Measurements from ENCODE around the gene UPP2.

UPP2 gene

GRCh38 chr2:158101384-158101926, at the start of gene UPP2:
Gene UPP2, plus strand, starts transcription at chr2:158101876. Its CDS starts 188 bp downstream, at chr2:158102064.
- in situ Hi-C loops (cut with HindIII; ENCODE audit: low pct_ligation_motif_present, low sequenced_read_pairs) = no loop called here
- Histone ChIP-seq H3K27ac (no peak within 1 kb of the TSS), H3K4me3 (ENCODE audit: low read depth, low read length) (no peak within 1 kb of the TSS), H3K36me3 (replicated peaks) (no peaks in the 10 kb centered on the region), H3K27me3 (replicated peaks) (no peaks in the 10 kb centered on the region)
- DNase-seq = no peak
- no peak for TF ChIP-seq CTCF (IDR thresholded peaks at IDR 0.05; ENCODE audit: low read depth, low read length, missing control alignments)

GRCh38 chr2:158052761-158053160, 48.9 kb upstream of the UPP2 start:
- no peaks in the 10 kb centered on the region for H3K36me3 ChIP-seq (replicated peaks)
- no peak overlapping the region for H3K4me3 ChIP-seq (ENCODE audit: low read depth, low read length)
- H3K27me3 ChIP-seq (replicated peaks) = no peaks in the 10 kb centered on the region
- no peak for TF ChIP-seq CTCF (IDR thresholded peaks at IDR 0.05; ENCODE audit: low read depth, low read length, missing control alignments)
- DNase-seq = no peak
- in situ Hi-C loops (cut with HindIII; ENCODE audit: low pct_ligation_motif_present, low sequenced_read_pairs) = no loop called here
- H3K27ac ChIP-seq = no peak overlapping the region

- in situ Hi-C loops (cut with HindIII; ENCODE audit: low pct_ligation_motif_present, low sequenced_read_pairs) = no loop called here
- DNase-seq = no peak
Measured at GRCh38 chr2:158056875-158057274, 44.8 kb upstream of the UPP2 start.

GRCh38 chr2:158060160-158060834, 41.4 kb upstream of the UPP2 start:
- Histone ChIP-seq H3K27ac (no peak overlapping the region), H3K27me3 (replicated peaks) (no peaks in the 10 kb centered on the region), H3K36me3 (replicated peaks) (no peaks in the 10 kb centered on the region), H3K4me3 (ENCODE audit: low read depth, low read length) (no peak overlapping the region)
- in situ Hi-C loops (cut with HindIII; ENCODE audit: low pct_ligation_motif_present, low sequenced_read_pairs) = no loop called here
- no peak for TF ChIP-seq CTCF (IDR thresholded peaks at IDR 0.05; ENCODE audit: low read depth, low read length, missing control alignments)
- no peak for DNase-seq

More at GRCh38 chr2:158056875-158057274, 44.8 kb upstream of the UPP2 start:
- H3K36me3 ChIP-seq (replicated peaks) = no peaks in the 10 kb centered on the region
- no peak overlapping the region for H3K4me3 ChIP-seq (ENCODE audit: low read depth, low read length)
- no peaks in the 10 kb centered on the region for H3K27me3 ChIP-seq (replicated peaks)
- no peak overlapping the region for H3K27ac ChIP-seq
- no peak for TF ChIP-seq CTCF (IDR thresholded peaks at IDR 0.05; ENCODE audit: low read depth, low read length, missing control alignments)

GRCh38 chr2:158060835-158061435, 40.7 kb upstream of the UPP2 start:
- Histone ChIP-seq H3K27me3 (replicated peaks) (no peaks in the 10 kb centered on the region), H3K27ac (no peak overlapping the region), H3K4me3 (ENCODE audit: low read depth, low read length) (no peak overlapping the region), H3K36me3 (replicated peaks) (no peaks in the 10 kb centered on the region)
- peak; percentile 70 for DNase-seq
- no peak for TF ChIP-seq CTCF (IDR thresholded peaks at IDR 0.05; ENCODE audit: low read depth, low read length, missing control alignments)
- in situ Hi-C loops (cut with HindIII; ENCODE audit: low pct_ligation_motif_present, low sequenced_read_pairs) = no loop called here
